H1 (cell line): ENCODE results near the gene PRAMEF12.

Experiments
- CEBPB ChIP-seq: IDR thresholded peaks from 2 replicates; pipeline ENCODE4 v1.6.1; 2012; ENCODE audit warnings: low read depth, low read length
- CREB1 ChIP-seq: IDR thresholded peaks from 2 replicates; pipeline ENCODE4 v1.6.1; 2012; ENCODE audit warnings: inconsistent platforms
- JUND ChIP-seq: IDR thresholded peaks from 2 replicates; pipeline ENCODE4 v1.6.1; 2011; ENCODE audit warnings: mild to moderate bottlenecking, improper control_type of control experiment, low read length
- POLR2A ChIP-seq, 2 experiments: IDR thresholded peaks; 1 replicate in 1 of 2; 2 replicates in 1 of 2; pipeline ENCODE4 v1.6.1; 2011; ENCODE audit warnings: low read depth in 2 of 2, low read length in 2 of 2, mild to moderate bottlenecking in 2 of 2; ENCODE audit errors: control extremely low read depth in 1 of 2
- POLR2AphosphoS5 ChIP-seq: IDR thresholded peaks from 2 replicates; pipeline ENCODE4 v1.6.1; 2011; ENCODE audit warnings: low read depth, low read length
- TAF1 ChIP-seq: IDR thresholded peaks from 2 replicates; pipeline ENCODE4 v1.6.1; 2011; ENCODE audit warnings: mild to moderate bottlenecking, low read depth, low read length
- YY1 ChIP-seq: IDR thresholded peaks from 2 replicates; pipeline ENCODE4 v1.6.1; 2011; ENCODE audit warnings: low read depth, mild to moderate bottlenecking, low read length
- TF ChIP-seq, protein P1 (sequence below): IDR thresholded peaks from 2 replicates; pipeline ENCODE4 v1.6.1; 2011; ENCODE audit warnings: low read length, improper control_type of control experiment
- TF ChIP-seq, protein P2 (sequence below), 3 experiments: IDR thresholded peaks; 1 replicate in 2 of 3; 2 replicates in 1 of 3; pipeline versions ENCODE4 v1.5.1 to v1.6.1; 2011; ENCODE audit warnings: low read length in 3 of 3, mild to moderate bottlenecking in 3 of 3, inconsistent platforms in 2 of 3, low read depth in 1 of 3, moderate library complexity in 1 of 3; ENCODE audit not compliant: insufficient read depth in 1 of 3; ENCODE audit errors: control extremely low read depth in 1 of 3

DNA sequence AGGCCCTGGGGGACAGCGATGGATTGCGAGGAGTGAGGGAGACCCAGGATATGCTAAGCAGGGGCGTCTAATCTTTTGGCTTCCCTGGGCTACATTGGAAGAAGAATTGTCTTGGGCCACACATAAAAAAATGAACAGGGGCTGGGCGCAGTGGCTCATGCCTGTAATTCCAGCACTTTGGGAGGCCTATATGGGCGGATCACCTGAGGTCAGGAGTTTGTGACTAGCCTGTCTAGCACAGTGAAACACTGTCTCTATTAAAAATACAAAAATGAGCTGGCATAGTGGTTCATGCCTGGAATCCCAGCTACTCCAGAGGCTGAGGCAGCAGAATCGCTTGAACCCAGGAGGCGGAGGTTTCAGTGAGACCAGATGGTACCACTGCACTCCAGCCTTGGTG, 10.8 kb upstream of the PRAMEF12 start:
- no peak for TF ChIP-seq POLR2A (IDR thresholded peaks at IDR 0.05; ENCODE audit: control extremely low read depth in 1 of 2, low read depth in 2 of 2, low read length in 2 of 2)
- TF ChIP-seq, protein P1, sequence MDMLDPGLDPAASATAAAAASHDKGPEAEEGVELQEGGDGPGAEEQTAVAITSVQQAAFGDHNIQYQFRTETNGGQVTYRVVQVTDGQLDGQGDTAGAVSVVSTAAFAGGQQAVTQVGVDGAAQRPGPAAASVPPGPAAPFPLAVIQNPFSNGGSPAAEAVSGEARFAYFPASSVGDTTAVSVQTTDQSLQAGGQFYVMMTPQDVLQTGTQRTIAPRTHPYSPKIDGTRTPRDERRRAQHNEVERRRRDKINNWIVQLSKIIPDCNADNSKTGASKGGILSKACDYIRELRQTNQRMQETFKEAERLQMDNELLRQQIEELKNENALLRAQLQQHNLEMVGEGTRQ = no peak
- no peak for TF ChIP-seq TAF1
- TF ChIP-seq, protein P2, sequence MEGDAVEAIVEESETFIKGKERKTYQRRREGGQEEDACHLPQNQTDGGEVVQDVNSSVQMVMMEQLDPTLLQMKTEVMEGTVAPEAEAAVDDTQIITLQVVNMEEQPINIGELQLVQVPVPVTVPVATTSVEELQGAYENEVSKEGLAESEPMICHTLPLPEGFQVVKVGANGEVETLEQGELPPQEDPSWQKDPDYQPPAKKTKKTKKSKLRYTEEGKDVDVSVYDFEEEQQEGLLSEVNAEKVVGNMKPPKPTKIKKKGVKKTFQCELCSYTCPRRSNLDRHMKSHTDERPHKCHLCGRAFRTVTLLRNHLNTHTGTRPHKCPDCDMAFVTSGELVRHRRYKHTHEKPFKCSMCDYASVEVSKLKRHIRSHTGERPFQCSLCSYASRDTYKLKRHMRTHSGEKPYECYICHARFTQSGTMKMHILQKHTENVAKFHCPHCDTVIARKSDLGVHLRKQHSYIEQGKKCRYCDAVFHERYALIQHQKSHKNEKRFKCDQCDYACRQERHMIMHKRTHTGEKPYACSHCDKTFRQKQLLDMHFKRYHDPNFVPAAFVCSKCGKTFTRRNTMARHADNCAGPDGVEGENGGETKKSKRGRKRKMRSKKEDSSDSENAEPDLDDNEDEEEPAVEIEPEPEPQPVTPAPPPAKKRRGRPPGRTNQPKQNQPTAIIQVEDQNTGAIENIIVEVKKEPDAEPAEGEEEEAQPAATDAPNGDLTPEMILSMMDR (IDR thresholded peaks at IDR 0.05; ENCODE audit: control extremely low read depth in 1 of 3, insufficient read depth in 1 of 3, low read depth in 1 of 3, low read length in 3 of 3) = no peak
- TF ChIP-seq CREB1 = no peak
- TF ChIP-seq POLR2AphosphoS5 = no peak
- TF ChIP-seq JUND = no peak
- TF ChIP-seq YY1 = no peak
- no peak for TF ChIP-seq CEBPB
